ENCODE measurements around the gene CFAP299. TPM values are rescaled to one million over a fixed set of nuclear protein-coding genes. Genes with fewer than 3 reads are reported as not detected.

Gene CFAP299
- total and polyA plus RNA-seq, 9 of the 15 experiments (the other 6 are each of a cell fraction or from before 2014, with no cell fraction given), result 0.09 to 3.0 (median 0.76) TPM

DNA sequence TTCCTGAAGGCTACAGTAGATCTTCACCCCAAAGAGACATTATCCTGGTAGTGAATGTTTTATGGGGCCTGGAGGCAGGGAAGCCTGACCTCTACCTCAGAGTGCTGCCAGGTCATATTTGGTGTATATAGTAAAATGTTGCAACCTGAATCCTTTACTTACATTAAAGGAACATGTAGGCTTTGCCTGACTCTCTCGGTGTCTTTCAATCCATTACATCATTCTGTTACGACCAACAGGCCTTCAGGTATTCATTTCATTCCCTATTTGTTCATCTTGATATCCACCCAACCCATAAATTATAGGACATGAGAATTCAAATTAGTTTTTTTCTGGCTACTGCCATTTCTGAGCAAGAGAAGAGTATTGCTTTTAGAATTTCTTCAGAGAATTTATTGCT is 116.5 kb downstream of the CFAP299 start:
- H2AFZ ChIP-seq (ENCODE audit: low read depth, low read length), result no peak overlapping the region
- H3K9ac ChIP-seq (ENCODE audit: insufficient read depth in 1 of 2, low read depth in 2 of 2, low read length in 2 of 2), result no peak overlapping the region
- FAIRE-seq (no peak), ATAC-seq (peak; percentile 63), DNase-seq (ENCODE audit: extremely low read depth in 1 of 4, low spot score in 3 of 4) (no peak)
- intact Hi-C loops (cut with micrococcal nuclease), result no loop called here
- POLR2A ChIA-PET, result no interaction called here
- H4K20me1 ChIP-seq (replicated peaks; ENCODE audit: control insufficient read depth, insufficient read depth, low read length), result no peaks in the 10 kb centered on the region
- WGBS (ENCODE audit: insufficient coverage, low coverage, missing lambda C conversion rate), result 0% methylated on average over 2 of the region's 2 CpGs
- H3K27ac ChIP-seq (ENCODE audit: extremely low read depth, low read depth, low read length), result no peak overlapping the region
- no peak overlapping the region for H3K4me3 ChIP-seq
- CTCF ChIA-PET (ENCODE audit: low intra/inter-chr PET ratio), result no interaction called here
- no peaks in the 10 kb centered on the region for H3K9me3 ChIP-seq (replicated peaks; ENCODE audit: control insufficient read depth, insufficient read depth, low read depth, low read length)
- H3K4me1 ChIP-seq (replicated peaks in 1 of 2; ENCODE audit: control insufficient read depth in 2 of 2, insufficient read depth in 2 of 2, low read length in 2 of 2), result no peaks in the 10 kb centered on the region
- H3K36me3 ChIP-seq (ENCODE audit: control insufficient read depth, insufficient read depth, low read length), result no peaks in the 10 kb centered on the region
- no peak overlapping the region for H3K4me2 ChIP-seq (ENCODE audit: insufficient read depth, low read length)
- no peaks in the 10 kb centered on the region for H3K79me2 ChIP-seq (ENCODE audit: control insufficient read depth, insufficient read depth, low read length)
- no peaks in the 10 kb centered on the region for H3K27me3 ChIP-seq (ENCODE audit: control insufficient read depth in 2 of 2, insufficient read depth in 2 of 2, low read length in 2 of 2)
- in situ Hi-C loops (cut with MboI), result no loop called here
- no TSS peak for BruUV-seq (replicated peaks)
- no peaks in the 10 kb centered on the region for H3K9me1 ChIP-seq (ENCODE audit: control insufficient read depth, insufficient read depth, low read length)
- no peak for TF ChIP-seq COPS2 (conservative IDR thresholded peaks at IDR 0.05)
- TF ChIP-seq NR2C1 (IDR thresholded peaks at IDR 0.05), result no peak
- TF ChIP-seq NR2C1 (tag; IDR thresholded peaks at IDR 0.05), result 0 out of 2 replicates have a peak, but pooled peaks have one; percentile 8
- TF ChIP-seq, protein P1, sequence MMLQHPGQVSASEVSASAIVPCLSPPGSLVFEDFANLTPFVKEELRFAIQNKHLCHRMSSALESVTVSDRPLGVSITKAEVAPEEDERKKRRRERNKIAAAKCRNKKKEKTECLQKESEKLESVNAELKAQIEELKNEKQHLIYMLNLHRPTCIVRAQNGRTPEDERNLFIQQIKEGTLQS (IDR thresholded peaks at IDR 0.05), result peak; percentile 32; the same call in 1 of the 2 replicates
- TF ChIP-seq, protein P1 (CRISPR knock-in tag; conservative IDR thresholded peaks at IDR 0.05), result no peak
- TF ChIP-seq CEBPG (CRISPR knock-in tag; IDR thresholded peaks at IDR 0.05), result no peak
- TF ChIP-seq CEBPG (tag; conservative IDR thresholded peaks at IDR 0.05 in 1 of 2, IDR thresholded peaks at IDR 0.05 in 1 of 2), result peak in 1 of 2 experiments; percentile 94; a peak in 2 of 4 replicates
- no peak for TF ChIP-seq ZNF77 (CRISPR knock-in tag; IDR thresholded peaks at IDR 0.05)
- no peak for TF ChIP-seq MED1 (CRISPR knock-in tag; IDR thresholded peaks at IDR 0.05; ENCODE audit: borderline replicate concordance)
- peak; percentile 36 for TF ChIP-seq MEIS2 (IDR thresholded peaks at IDR 0.05; ENCODE audit: partially characterized antibody)
- no peak for TF ChIP-seq GTF3C2 (IDR thresholded peaks at IDR 0.05; ENCODE audit: borderline replicate concordance, extremely low read depth, insufficient read length)
- TF ChIP-seq ATF7 (IDR thresholded peaks at IDR 0.05), result peak; percentile 60; the same call in 1 of the 2 replicates
- TF ChIP-seq EP300 (IDR thresholded peaks at IDR 0.05; ENCODE audit: low read length), result peak; percentile 27; the same call in 1 of the 2 replicates
- TF ChIP-seq TRIM24 (IDR thresholded peaks at IDR 0.05), result peak in 1 of 2 experiments; percentile 64; a peak in 1 of 4 replicates

Data from K562 (cell line).